Right atrium auricular region (tissue), 2 donors: ENCODE data around the gene EXOC4. TPM values are rescaled to one million over a fixed set of nuclear protein-coding genes. Genes with fewer than 3 reads are reported as not detected.
A peak's percentile ranks its signal among the peaks of the same experiment; 100 is the strongest.

Experiments used
- DNase-seq: peaks from one replicate; pipeline ENCODE4 v3.0.0-alpha.2; 2019; ENCODE audit warnings: low spot score
- H3K27ac ChIP-seq, 2 donors: fragments of 200-600 bp; sonication (generic); 1 replicate in 1 of 2; 2 replicates in 1 of 2; pipeline ENCODE4 v1.5.1; 2016 to 2019
- H3K27me3 ChIP-seq, 2 donors: fragments of 200-600 bp; sonication (generic); one replicate each; pipeline versions ENCODE4 v1.5.1 to v1.6.0; 2017 to 2019
- H3K36me3 ChIP-seq: fragments of 200-600 bp; sonication (generic); one replicate; pipeline ENCODE4 v1.5.1; 2016
- H3K4me1 ChIP-seq, 2 donors: fragments of 200-600 bp; sonication (generic); one replicate each; pipeline versions ENCODE4 v1.5.1 to v1.6.0; 2017 to 2019
- H3K4me3 ChIP-seq, 2 donors: fragments of 200-600 bp; sonication (generic); 1 replicate in 1 of 2; 2 replicates in 1 of 2; pipeline ENCODE4 v1.5.1; 2017 to 2019; ENCODE audit warnings: mild to moderate bottlenecking in 1 of 2, moderate library complexity in 1 of 2
- H3K9me3 ChIP-seq, 2 donors: fragments of 200-600 bp; sonication (generic); one replicate each; pipeline ENCODE4 v1.5.1; 2019
- CTCF ChIP-seq, 2 donors: fragments of 200-600 bp; sonication (generic); IDR thresholded peaks; one replicate each; pipeline ENCODE4 v1.5.1; 2019; ENCODE audit warnings: antibody characterized with exemption in 2 of 2
- total RNA-seq, 2 donors: library from RNA; depleted of rRNA; stranded (reverse); fragments of >200 nt; gene quantifications; one replicate each; pipeline ENCODE4 v1.1.0, GENCODE V29; 2016

The EXOC4 gene
- total RNA-seq, 2 donors from 2014 or later, result 24.7 to 30.6 TPM

GRCh38 chr7:133742709-133743538, 490.0 kb downstream of the EXOC4 start:
- DNase-seq, result no peak
- Histone ChIP-seq H3K27me3 (no peaks in the 10 kb centered on the region), H3K9me3 (no peaks in the 10 kb centered on the region), H3K36me3 (no peaks in the 10 kb centered on the region), H3K27ac (no peak overlapping the region), H3K4me3 (no peak overlapping the region), H3K4me1 (no peaks in the 10 kb centered on the region)
- TF ChIP-seq CTCF (IDR thresholded peaks at IDR 0.05), result peak in 1 of 2 donors; percentile 49

- no peaks in the 10 kb centered on the region for H3K36me3 ChIP-seq
- H3K9me3 ChIP-seq, result no peaks in the 10 kb centered on the region
- no peaks in the 10 kb centered on the region for H3K27me3 ChIP-seq
- DNase-seq, result no peak
- no peak overlapping the region for H3K4me3 ChIP-seq
- no peak for TF ChIP-seq CTCF (IDR thresholded peaks at IDR 0.05)
- H3K4me1 ChIP-seq, result no peaks in the 10 kb centered on the region
- no peak overlapping the region for H3K27ac ChIP-seq
These were observed 491.6 kb downstream of the EXOC4 start for GRCh38 chr7:133744451-133744850.

GRCh38 chr7:133746305-133746704, 493.4 kb downstream of the EXOC4 start:
- Histone ChIP-seq H3K36me3 (no peaks in the 10 kb centered on the region), H3K9me3 (no peaks in the 10 kb centered on the region), H3K27ac (no peak overlapping the region), H3K4me1 (no peaks in the 10 kb centered on the region), H3K4me3 (no peak overlapping the region), H3K27me3 (no peaks in the 10 kb centered on the region)
- no peak for DNase-seq
- TF ChIP-seq CTCF (IDR thresholded peaks at IDR 0.05), result no peak

- DNase-seq, result no peak
- Histone ChIP-seq H3K4me3 (no peak overlapping the region), H3K4me1 (no peaks in the 10 kb centered on the region), H3K27ac (no peak overlapping the region), H3K27me3 (no peaks in the 10 kb centered on the region), H3K9me3 (no peaks in the 10 kb centered on the region), H3K36me3 (no peaks in the 10 kb centered on the region)
- TF ChIP-seq CTCF (IDR thresholded peaks at IDR 0.05), result no peak
These were observed 494.0 kb downstream of the EXOC4 start for GRCh38 chr7:133746847-133747246.

- Histone ChIP-seq H3K27ac (no peak overlapping the region), H3K36me3 (no peaks in the 10 kb centered on the region), H3K9me3 (no peaks in the 10 kb centered on the region), H3K4me3 (no peak overlapping the region), H3K27me3 (no peaks in the 10 kb centered on the region), H3K4me1 (no peaks in the 10 kb centered on the region)
- no peak for TF ChIP-seq CTCF (IDR thresholded peaks at IDR 0.05)
- DNase-seq, result no peak
These were observed 495.8 kb downstream of the EXOC4 start for GRCh38 chr7:133748443-133749407.
